NCI-H2029 treated with DMSO at 0.1 percent for 48 hours (cell line): ENCODE measurements around the gene ENPP3.
A peak's percentile ranks its signal among the peaks of the same experiment; 100 is the strongest.

Experiments
- DNase-seq: peaks from one replicate; lab custom pipeline; 2025; lab: John Stamatoyannopoulos, UW

Gene ENPP3

DNA sequence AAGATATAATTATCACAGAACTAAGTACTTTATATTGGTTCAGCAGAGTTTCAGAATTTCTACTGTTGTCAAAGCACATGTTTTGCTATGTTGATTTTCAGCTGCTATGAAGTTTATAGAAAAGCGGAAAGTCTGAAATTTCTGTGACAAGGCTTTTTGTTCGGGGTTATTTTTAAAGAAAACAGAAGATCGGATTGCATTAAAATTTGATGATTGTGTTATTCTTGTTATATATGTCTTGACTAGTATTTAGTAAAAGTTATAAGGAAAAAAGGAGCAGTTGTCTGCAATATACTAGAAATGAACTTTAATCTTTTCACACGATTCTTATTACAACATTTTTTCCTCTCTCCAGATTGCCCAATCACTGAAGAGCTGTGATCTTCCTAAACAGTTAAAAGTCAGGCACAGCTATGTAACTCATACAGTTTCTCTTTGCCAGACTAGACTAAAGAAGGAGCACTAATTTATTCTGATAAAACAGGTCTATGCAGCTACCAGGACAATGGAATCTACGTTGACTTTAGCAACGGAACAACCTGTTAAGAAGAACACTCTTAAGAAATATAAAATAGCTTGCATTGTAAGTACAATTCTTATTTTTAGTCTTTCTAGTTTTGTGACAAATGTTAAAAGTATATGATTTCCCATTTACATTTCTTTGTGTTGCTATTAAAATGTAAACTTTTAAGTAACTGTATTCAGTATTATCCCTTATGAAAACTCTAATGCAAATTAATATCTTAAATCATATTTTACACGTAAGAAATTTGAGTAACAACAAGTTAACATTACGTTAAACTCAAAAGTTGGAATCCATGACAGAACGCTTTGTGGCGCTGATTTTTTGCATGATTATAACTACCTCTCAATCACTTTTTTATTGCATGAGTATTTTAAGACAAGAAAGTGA is at the start of gene ENPP3:
Gene ENPP3, plus strand, starts transcription at position 423 of the 913 bp plus-strand sequence. Its CDS starts 83 bp downstream, at position 506.
- DNase-seq = no peak

DNA sequence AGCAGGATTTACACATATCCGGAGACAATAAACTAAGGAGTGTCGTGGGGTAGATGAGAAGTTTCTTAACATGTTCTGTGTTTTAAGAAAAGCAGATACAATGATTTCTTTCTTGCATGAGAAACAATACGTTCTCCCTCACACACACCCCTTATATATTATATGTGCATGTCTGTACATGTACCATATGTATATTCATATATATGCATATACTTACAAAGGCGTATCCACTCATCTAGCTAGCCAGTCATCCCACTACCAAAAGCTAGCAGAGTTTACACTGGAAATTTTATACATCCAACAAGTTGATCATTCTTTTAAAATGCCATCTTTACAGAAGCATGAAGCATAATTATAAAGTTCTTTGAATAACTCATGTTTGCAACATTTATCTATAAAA is 49.2 kb upstream of the ENPP3 start:
- DNase-seq = no peak

DNA sequence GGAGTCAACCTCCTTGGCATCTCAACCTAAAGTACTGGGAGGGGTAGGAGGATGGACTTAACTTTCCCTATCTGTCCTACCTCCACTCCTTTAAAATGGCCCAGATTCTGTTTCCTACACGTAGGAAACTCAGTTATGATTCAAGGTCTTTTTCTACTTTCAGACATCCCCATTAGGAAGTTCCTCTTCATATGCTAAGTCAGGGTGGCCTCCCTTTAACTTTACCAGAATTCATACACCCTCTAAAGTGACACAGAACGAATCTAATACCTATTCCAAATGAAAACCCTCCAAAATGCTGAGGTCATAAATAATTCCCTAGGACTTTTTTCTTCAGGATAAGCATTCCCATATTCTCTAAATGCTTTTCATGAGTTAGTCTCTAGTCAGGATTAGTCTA is 48.5 kb upstream of the ENPP3 start:
- no peak for DNase-seq

DNA sequence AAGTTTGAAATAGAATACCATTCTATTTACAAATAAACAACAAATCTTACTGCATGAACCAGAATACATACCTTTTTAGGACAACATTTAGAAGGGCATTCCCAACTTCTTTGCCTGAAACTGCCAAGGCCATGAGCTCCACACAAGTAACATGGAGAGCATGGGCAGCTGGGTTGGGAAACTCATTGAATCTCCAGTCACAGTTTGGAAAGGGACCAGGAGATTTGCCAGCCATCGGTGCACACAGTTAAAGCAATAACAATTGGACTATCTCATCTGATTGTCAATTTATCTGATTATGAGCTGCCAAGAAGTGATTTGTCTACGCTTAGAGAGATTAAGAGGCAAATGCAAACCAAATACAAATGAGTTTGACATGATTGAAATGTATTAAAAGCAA is 44.2 kb upstream of the ENPP3 start:
- no peak for DNase-seq

DNA sequence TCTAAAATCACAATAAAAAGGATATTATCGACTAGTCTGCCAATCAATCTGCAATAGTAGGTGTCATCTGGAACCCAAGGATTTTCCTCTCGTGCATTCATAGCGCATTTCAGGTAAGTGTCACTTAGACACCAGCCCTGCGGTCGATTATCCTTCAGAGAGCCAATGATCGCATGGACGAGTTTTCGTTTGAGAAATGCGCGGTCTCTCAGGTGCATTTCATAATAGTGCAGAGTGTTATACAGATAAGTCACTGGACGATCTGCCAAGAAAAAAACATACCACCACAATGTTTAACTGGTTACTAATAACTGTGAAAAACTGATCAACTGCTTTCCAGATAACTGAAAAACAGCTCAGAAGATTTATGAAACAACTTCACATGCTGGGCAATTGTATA is 43.0 kb upstream of the ENPP3 start:
- DNase-seq = no peak

DNA sequence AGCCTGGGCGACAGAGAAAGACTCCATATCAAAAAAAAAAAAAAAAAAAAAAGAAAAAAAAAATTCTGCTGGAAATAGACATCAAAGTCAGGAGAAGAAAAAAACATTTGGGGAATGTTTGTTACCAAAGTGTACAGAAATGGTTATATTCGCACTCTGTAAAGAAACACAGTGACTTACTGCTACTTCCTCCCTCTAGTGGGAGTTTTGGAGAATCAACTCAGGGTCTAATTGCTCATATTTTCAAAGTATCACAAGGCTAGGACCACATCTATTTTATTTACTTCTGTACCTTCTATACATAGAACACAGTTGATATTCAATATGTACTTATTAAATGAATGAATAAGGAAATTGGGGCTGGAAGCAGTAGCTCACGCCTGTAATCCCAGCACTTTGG is 39.7 kb upstream of the ENPP3 start:
- no peak for DNase-seq

DNA sequence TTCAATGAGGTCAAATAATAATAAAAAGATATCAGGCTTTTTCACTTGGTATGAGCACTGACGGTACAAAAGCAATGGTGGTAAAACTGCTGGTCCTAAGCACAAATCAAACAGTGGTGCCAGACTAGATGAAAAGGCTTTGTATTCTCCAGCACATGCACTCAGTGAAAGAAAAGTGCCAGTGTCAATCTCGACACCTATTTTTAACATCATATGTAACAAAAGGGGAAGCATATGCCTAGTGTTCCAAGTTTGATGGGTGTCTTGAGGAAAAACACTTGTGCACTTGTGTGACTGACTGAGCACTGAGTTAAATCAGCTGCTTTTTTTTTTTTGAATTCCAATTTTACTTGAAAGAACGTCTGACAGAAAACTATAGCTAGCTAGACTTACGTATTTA is 36.4 kb upstream of the ENPP3 start:
- DNase-seq = no peak

DNA sequence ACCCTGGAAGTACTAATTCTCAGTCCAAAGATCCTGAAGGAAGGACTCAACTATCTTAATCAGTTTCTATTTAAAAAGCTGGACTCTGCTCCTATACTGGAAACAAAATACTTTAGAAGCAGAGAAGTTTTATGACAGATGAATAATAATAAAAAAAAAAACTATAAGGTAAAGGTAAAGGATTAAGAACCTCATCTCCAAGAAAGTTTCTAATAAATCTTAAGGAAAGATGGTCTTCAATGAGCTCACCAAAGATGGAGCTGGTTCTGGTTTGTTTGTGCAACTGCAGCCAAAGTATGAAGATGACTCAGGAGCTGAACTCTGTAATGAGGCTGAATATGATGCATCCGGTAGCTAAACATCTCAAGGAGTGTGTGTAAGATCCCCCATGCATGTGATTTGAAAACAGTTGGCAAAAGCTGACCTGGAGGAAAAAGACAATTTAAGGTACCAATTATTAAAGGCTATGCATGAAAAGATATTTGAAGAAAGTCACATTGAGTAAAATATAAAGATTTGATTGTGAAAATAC is 34.3 kb upstream of the ENPP3 start:
- no peak for DNase-seq

DNA sequence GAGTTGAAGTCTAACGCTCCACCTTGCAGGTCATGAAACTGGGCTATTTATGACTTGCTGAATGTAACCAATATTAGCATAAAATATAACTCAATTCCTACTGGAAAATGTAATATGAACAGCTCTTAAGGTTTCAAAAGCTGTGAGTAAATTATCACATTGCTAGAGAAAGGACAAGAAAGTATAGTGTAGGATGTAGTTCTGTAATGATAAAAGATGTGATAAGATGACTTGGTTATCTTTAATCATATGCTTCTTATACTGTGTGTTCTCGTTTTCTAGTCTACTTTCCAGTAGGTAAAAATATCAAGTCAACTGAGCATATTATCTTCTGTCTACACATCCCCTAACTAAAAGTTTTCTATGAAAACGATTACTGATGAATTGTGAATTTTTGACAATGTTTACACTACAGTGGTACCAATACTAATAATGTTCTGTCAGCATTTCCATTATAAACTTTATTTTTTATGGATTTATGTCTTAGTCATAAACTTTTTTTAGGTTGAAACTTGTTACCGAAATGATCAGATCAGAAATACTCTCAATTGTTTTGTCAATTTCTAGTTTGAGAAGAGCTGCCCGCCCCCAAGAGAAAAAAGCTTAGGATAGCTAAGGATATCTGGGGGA is 23.7 kb upstream of the ENPP3 start:
- no peak for DNase-seq

DNA sequence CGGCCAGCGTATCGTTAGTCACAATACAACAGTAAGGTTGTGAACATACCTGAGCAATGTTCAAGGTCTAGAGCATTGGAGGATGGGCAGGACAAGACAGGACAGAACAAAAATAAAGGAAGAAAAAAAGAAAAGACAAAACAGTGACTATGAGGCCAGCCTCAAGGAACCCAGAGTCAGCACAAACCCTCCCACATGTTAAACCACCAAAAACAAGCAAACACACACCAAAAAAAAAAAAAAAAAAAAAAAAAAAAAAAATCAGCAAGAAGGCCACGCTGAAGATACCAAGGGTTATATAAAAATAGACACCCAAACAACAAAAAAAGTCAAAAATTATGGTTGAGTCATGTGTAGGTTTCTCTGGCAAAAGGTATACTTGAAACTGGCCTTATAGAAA is 21.8 kb upstream of the ENPP3 start:
- DNase-seq = no peak

DNA sequence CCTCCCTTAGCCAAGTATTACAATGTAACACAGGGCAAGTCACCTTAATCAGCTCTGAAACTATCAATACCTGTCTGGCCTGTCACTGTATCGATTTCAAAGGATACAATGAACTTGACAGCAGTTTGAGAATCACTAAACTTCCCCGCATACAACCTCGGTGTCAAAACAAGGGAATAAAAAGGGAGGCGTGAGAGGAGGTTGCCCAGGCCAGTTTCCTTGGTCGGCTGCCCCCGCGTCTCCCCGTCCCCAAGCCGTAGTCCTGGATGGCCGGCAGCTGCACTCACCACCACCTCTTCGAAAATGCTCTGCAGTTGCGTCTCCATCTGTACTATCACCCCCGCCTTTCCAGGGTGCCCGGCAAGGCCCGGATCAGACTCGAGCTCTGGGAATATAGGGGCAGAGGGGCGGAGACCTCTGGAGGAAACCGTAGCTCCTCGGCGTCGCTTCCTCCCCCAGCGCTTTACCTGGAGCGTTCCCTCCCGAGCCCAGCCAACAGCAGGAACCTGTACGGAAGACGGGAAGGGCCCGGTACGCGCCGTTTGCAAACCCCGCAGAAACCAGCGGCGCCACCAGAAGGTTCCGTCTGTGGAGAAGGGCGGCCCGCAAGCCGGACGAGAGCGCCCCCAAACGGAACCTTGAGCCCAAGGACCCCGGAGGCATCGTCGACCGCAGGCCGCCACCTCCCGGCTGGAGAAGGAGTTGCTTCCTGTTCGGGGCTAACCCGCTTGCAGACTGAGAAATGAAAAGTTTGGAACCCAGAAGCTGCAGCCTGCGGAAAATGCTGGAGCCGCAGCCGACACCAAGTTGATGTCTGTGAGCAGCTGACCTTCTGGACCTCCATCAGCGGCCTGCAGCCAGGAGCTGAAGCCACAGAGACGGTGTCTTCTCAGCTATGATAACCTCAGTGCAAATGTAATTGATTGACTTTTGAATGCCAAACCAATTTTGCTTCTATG is 9.1 kb upstream of the ENPP3 start, which contains the start of gene MED23:
Gene MED23, minus strand, starts transcription at position 519 of the 959 bp plus-strand sequence. Its CDS starts 193 bp downstream, at position 326.
- DNase-seq = peak; percentile 55

DNA sequence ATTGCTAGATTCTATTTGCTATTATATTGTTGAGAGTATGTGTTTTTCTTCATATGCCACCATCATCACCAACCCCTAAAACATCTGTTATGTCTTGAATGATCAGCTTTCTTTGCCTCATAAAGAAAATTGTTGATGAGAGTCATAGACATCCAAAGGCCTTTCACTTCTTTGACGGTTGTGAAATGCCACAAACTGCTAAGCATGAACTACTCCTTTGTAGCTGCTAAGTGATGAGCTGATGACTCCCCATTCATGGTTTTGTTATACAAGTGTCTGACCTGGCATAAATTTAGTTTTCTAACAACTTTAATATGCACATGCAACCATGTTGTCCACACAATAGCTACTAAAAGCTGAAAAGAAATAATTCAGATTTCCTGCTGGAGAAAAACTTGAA is 8.4 kb upstream of the ENPP3 start:
- no peak for DNase-seq

DNA sequence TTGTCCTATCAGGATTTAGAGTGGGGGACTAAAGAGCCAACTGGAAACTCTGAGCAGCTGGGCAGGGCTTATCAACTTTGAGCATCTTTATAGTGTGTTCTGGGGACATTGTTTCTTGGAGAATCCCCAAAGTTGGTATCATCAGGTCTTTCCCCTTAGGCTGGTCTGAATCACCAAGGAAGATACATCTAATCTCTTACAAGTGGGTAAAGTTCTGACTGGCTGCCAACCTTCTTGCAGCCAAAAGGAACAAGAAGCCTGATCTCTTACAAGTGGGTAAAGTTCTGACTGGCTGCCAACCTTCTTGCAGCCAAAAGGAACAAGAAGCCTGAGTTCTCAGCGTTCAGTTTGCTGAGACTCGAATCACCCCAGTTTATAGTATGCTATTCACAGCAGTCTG is 7.5 kb upstream of the ENPP3 start:
- DNase-seq = no peak

DNA sequence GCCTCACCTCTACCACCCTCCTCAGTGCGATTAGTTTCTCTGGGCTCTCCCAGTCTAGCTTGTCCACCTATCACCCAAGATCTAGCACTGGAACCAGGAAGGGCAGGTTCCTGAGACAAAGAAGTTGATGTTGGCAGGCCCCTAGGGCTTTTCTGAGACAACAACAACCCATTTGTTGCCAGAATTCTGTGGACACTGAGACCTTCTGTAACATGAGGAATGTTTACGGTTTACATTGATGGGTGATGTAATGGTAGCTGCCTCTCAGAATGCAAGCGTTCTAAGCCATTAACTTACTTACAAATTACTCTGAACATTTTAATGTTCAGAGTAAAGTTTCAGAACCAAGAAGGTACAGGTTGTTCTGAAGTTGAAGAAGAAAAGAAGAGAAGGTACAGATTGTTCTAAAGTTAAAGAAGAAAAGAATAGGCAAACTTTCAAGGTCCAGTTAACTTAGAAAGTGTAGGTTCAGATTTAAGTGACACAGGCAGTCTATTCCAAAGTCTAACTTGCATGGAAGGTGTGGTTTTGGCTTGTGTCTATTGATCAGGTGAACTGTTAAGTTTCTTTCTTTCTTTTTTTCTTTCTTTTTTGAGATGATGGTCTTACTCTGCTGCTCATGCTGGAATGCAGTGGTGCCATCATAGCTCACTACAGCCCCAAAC is 5.3 kb upstream of the ENPP3 start:
- no peak for DNase-seq

DNA sequence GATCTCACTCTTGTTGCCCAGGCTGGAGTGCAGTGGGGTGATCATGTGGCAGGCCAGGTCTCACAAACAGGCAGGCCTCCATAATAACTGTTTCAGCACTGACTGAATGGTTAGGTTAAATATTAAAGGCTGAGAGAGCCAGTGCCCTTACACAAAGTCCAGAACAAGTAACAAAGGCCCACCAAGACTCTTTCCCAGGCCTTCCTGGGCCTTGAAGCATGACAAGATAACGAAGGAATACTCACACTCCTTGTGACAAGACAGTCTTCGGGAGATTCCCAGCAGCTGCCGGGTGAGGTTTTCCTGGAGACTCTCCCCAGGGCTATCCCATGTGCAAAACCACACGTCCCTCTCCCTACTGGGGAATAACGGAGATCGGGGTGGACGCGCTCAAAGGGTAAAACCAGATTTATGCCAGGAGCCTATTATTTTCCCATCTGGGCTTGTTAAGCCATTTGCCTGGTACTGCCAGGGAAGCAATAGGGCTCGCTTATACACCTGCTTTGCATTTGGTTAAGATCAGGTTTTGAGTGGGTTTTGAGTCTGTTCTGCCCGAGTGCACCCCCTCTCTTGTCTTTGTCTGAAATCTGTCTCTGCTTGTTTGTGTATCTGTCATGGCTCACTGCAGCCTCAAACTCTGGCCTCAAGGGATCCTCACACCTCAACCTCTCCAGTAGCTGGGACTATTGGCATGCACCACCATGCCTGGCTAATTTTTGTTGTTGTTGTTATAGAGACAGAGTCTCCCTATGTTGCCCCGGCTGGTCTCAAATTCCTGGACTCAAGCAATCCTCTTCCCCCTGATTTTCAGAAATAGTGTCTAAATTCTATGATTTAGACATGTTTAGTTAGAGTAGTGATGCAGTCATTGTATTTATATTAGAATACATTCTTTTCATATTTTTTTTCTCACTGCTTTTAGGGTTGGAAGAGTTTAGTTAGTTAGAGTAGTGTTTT is 1.4 kb upstream of the ENPP3 start:
- no peak for DNase-seq

DNA sequence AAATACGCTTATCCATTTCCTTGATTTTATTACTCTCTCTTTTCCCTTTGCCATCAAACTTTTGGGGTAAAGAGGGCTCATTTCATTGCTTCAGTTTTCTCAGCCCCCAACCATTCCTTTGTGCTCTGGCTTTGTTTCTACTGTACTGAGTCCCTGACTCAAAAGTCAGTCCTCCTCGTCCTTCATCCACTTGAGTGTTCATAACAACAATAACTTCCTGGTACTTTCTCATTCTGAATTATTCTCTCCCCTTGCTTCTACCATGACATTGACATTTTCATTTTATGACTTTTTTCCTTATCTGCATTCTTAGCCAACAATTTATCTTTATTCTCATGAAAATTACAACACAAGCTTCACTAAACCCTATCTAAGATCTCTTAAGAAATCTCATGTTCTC is 911 bp downstream of the ENPP3 start:
- DNase-seq = no peak

DNA sequence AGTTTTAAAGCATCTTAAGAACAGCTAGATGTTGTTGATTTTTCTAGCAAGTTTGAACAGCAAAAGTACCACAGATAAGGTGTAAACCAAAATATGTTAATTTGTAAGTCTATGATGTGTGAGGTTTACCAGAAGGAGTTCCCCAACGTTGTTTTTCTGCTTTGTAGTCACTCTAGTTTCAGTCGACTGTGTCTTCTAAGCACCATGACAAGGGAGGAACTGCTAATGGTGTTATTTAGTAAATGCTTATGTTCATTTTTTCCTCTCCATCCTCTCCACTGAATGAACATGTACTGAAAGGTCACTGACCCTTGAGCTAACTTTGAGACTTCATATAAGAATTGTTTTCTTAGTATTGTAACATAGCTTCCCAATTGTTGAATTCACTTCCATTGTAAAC is 3.0 kb downstream of the ENPP3 start:
- DNase-seq = no peak

DNA sequence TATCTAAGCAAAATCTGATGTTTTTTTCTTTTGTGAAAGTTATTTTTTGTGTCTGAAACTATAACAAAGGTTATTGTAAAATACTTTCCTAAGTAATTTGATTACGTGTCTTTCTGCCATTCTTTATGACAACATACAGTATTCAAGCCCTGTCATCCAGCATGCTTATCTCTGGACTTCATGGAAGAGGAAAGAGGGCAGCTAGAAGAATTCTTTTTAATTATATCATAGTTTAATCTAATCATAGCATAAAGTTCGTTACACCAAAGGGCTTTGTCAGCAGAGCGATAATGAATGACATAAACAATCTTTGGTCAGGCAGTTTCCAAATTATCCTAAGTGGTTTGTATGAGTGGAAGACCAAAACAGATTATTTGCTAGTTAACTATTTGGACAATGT is 3.5 kb downstream of the ENPP3 start:
- no peak for DNase-seq

DNA sequence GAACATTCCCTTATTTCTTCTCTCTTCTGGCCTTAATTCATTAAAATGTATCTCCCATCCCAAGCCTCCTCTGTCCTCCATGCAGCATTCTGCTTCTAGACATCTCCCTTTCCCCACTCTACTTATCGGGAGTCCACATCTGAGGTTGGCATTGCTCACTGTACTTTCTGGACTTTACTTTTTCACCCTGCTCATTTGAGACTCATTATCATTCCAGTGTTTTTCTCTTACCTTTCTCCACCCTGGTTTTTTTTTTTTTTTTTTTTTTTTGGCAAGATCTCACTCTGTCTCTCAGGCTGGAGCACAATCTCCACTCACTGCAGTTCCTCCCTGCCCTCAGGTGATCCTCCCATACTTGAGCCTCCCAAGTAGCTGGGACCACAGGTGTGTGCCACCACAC is 4.5 kb downstream of the ENPP3 start:
- DNase-seq = no peak

DNA sequence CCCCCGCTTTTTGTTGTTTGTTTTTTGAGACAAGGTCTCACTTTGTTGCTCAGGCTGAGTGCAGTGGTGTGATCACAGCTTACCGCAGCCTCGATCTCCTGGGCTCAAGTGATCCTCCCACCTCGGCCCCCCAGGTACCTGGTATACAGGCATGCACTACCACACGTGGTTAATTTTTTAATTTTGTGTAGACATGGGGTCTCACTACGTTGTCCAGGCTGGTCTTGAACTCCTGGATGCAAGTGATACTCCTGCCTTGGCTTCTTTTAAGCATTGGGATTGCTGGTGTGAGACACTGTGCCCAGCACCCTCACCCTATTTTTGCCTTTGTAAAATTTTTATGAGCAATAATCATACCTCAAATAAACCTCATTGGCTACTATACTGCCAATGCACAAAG is 5.5 kb downstream of the ENPP3 start:
- no peak for DNase-seq
